IMR-90 (cell line): ENCODE data around the gene EFHD2. TPM values are rescaled to one million over a fixed set of nuclear protein-coding genes. Genes with fewer than 3 reads are reported as not detected.

ENCODE experiments used
- ATAC-seq: fragments of 200-7000 bp; cut with Tn5 transposase; 2 replicates; pipeline ENCODE4 v1.9.1; 2020; ENCODE audit warnings: low read depth, mild to moderate bottlenecking, moderate library complexity
- BruUV-seq: library from RNA; stranded (reverse); fragments of 400-500 nt; replicated peaks from 2 replicates; lab custom pipeline; 2021; lab: Mats Ljungman, UMichigan
- CTCF ChIA-PET: fragments of 300-600 bp; formaldehyde crosslinking; extraction: SDS; loops from one replicate; lab custom pipeline; 2021; ENCODE audit warnings: antibody characterized with exemption; lab: Yijun Ruan, JAX
- POLR2A ChIA-PET: fragments of 300-600 bp; sonication (Branson Sonifier 250); formaldehyde crosslinking; loops from one replicate; lab custom pipeline; 2022; ENCODE audit warnings: antibody characterized with exemption; ENCODE audit not compliant: unreplicated experiment; lab: Charles Lee
- DNase-seq: peaks from one replicate; pipeline ENCODE4 v3.0.0; 2013
- H2AFZ ChIP-seq: replicated peaks from 2 replicates; pipeline ENCODE3; 2013; ENCODE audit warnings: low read length, mild to moderate bottlenecking; ENCODE audit not compliant: poor library complexity
- H2AK5ac ChIP-seq: 2 replicates; pipeline ENCODE4 v1.6.1; 2013; ENCODE audit warnings: low read depth, low read length, inconsistent platforms
- H2AK9ac ChIP-seq: replicated peaks from 2 replicates; pipeline ENCODE3; 2013; ENCODE audit warnings: mild to moderate bottlenecking, low read depth, low read length, moderate library complexity; ENCODE audit not compliant: poor library complexity
- H2BK120ac ChIP-seq: 2 replicates; pipeline ENCODE4 v1.6.1; 2013; ENCODE audit warnings: low read depth, low read length, inconsistent platforms
- H2BK15ac ChIP-seq: 3 replicates; pipeline ENCODE4 v1.6.1; 2013; ENCODE audit warnings: low read depth, low read length, inconsistent platforms
- H2BK20ac ChIP-seq: 2 replicates; pipeline ENCODE4 v1.6.1; 2013; ENCODE audit warnings: low read depth, mild to moderate bottlenecking, inconsistent platforms, low read length, moderate library complexity
- H2BK5ac ChIP-seq: 2 replicates; pipeline ENCODE4 v1.6.1; 2013; ENCODE audit warnings: mild to moderate bottlenecking, low read depth, low read length, inconsistent platforms; ENCODE audit not compliant: poor library complexity, severe bottlenecking
- H3K14ac ChIP-seq: replicated peaks from 2 replicates; pipeline ENCODE4 v1.6.1; 2013; ENCODE audit warnings: low read depth, low read length, inconsistent platforms
- H3K18ac ChIP-seq: 2 replicates; pipeline ENCODE4 v1.6.1; 2013; ENCODE audit warnings: low read depth, low read length, control low read depth
- H3K23ac ChIP-seq: 2 replicates; pipeline ENCODE4 v1.6.1; 2013; ENCODE audit warnings: low read depth, low read length, inconsistent platforms
- H3K27ac ChIP-seq: 2 replicates; pipeline ENCODE4 v1.5.1; 2013; ENCODE audit warnings: mild to moderate bottlenecking, control low read depth, low read length; ENCODE audit not compliant: insufficient read depth
- H3K27me3 ChIP-seq: 2 replicates; pipeline ENCODE4 v1.6.1; 2013; ENCODE audit warnings: low read length; ENCODE audit not compliant: control insufficient read depth, insufficient read depth
- H3K36me3 ChIP-seq: 2 replicates; pipeline ENCODE4 v1.6.1; 2013; ENCODE audit warnings: low read length, mixed read lengths; ENCODE audit not compliant: control insufficient read depth, insufficient read depth
- H3K4ac ChIP-seq: 2 replicates; pipeline ENCODE4 v1.6.1; 2013; ENCODE audit warnings: low read depth, low read length, inconsistent platforms
- H3K4me1 ChIP-seq: 2 replicates; pipeline ENCODE4 v1.6.1; 2013; ENCODE audit warnings: low read length, mixed read lengths; ENCODE audit not compliant: control insufficient read depth, insufficient read depth
- H3K4me2 ChIP-seq: 2 replicates; pipeline ENCODE4 v1.6.1; 2013; ENCODE audit warnings: low read depth, mild to moderate bottlenecking, control low read depth, low read length, moderate library complexity
- H3K4me3 ChIP-seq: 2 replicates; pipeline ENCODE4 v1.5.1; 2013; ENCODE audit warnings: low read depth, mild to moderate bottlenecking, control low read depth, low read length, moderate library complexity; ENCODE audit not compliant: insufficient read depth
- H3K56ac ChIP-seq: 2 replicates; pipeline ENCODE4 v1.6.1; 2013; ENCODE audit warnings: low read length, inconsistent platforms; ENCODE audit not compliant: insufficient read depth; ENCODE audit errors: extremely low read depth
- H3K79me1 ChIP-seq, 2 experiments: 2 replicates each; pipeline ENCODE4 v1.6.1; 2013; ENCODE audit warnings: low read length in 2 of 2, inconsistent platforms in 1 of 2, low read depth in 1 of 2
- H3K9ac ChIP-seq: 2 replicates; pipeline ENCODE4 v1.6.1; 2013; ENCODE audit warnings: low read depth, low read length, control low read depth
- H3K9me1 ChIP-seq: 2 replicates; pipeline ENCODE4 v1.6.1; 2013; ENCODE audit warnings: low read length, inconsistent platforms; ENCODE audit not compliant: insufficient read depth
- H3K9me3 ChIP-seq: 2 replicates; pipeline ENCODE4 v1.6.1; 2013; ENCODE audit warnings: low read length; ENCODE audit not compliant: control insufficient read depth, insufficient read depth
- H4K20me1 ChIP-seq: 2 replicates; pipeline ENCODE4 v1.6.1; 2013; ENCODE audit warnings: low read length, inconsistent platforms; ENCODE audit not compliant: insufficient read depth
- H4K5ac ChIP-seq: 2 replicates; pipeline ENCODE4 v1.6.1; 2013; ENCODE audit warnings: mild to moderate bottlenecking, low read depth, low read length, control low read depth
- H4K8ac ChIP-seq, 2 experiments: 2 replicates each; pipeline ENCODE4 v1.6.1; 2013; ENCODE audit warnings: low read depth in 2 of 2, low read length in 2 of 2, control low read depth in 1 of 2, inconsistent platforms in 1 of 2
- H4K91ac ChIP-seq: 2 replicates; pipeline ENCODE4 v1.6.1; 2013; ENCODE audit warnings: low read depth, low read length, inconsistent platforms; ENCODE audit not compliant: insufficient read depth
- BHLHE40 ChIP-seq: fragments of 150-350 bp; IDR thresholded peaks from 2 replicates; pipeline ENCODE4 v1.6.1; 2016; ENCODE audit warnings: mild to moderate bottlenecking, low read depth, low read length
- CEBPB ChIP-seq: IDR thresholded peaks from 2 replicates; pipeline ENCODE4 v1.6.1; 2012; ENCODE audit warnings: low read depth, low read length, improper control_type of control experiment
- FOS ChIP-seq: fragments of 150-350 bp; IDR thresholded peaks from 2 replicates; pipeline ENCODE4 v1.6.1; 2016; ENCODE audit warnings: low read depth, low read length
- MXI1 ChIP-seq: IDR thresholded peaks from 2 replicates; pipeline ENCODE4 v1.6.1; 2012; ENCODE audit warnings: low read depth, mild to moderate bottlenecking, low read length, moderate library complexity, borderline replicate concordance
- NFE2L2 ChIP-seq: fragments of 150-350 bp; IDR thresholded peaks from 2 replicates; pipeline ENCODE4 v1.6.1; 2016; ENCODE audit warnings: low read depth, mild to moderate bottlenecking, low read length
- RFX5 ChIP-seq: IDR thresholded peaks from 2 replicates; pipeline ENCODE4 v1.8.0; 2012; ENCODE audit warnings: low read depth, mild to moderate bottlenecking, low read length, moderate library complexity
- SMC3 ChIP-seq: fragments of 150-350 bp; IDR thresholded peaks from 2 replicates; pipeline ENCODE4 v1.6.1; 2016; ENCODE audit warnings: low read depth, mild to moderate bottlenecking, antibody characterized with exemption, low read length, moderate library complexity
- USF2 ChIP-seq: fragments of 150-350 bp; IDR thresholded peaks from 2 replicates; pipeline ENCODE4 v1.6.1; 2017; ENCODE audit warnings: mild to moderate bottlenecking, antibody characterized with exemption, low read length, low read depth
- WGBS, 2 experiments: methylation state at CpG; one replicate each; pipeline versions ENCODE4 v1.1.5 to v1.1.7; 2013; ENCODE audit warnings: missing lambda C conversion rate in 2 of 2; ENCODE audit not compliant: insufficient read length in 1 of 2; ENCODE audit errors: extremely low coverage in 2 of 2; 5-methylcytosine and 5-hydroxymethylcytosine counted together
- dilution Hi-C: fragments of 300-500 bp; cut with HindIII; formaldehyde crosslinking; loops from one replicate; pipeline ENCODE4 v1.14.3; 2018; ENCODE audit warnings: low sequenced_read_pairs; ENCODE audit not compliant: unreplicated experiment
- in situ Hi-C: fragments of 300-500 bp; cut with MboI; formaldehyde crosslinking; loops from 3 replicates; pipeline ENCODE4 v1.14.3; 2019; ENCODE audit warnings: low sequenced_read_pairs, inconsistent platforms, mixed read lengths
- intact Hi-C: fragments of 100-400 bp; cut with micrococcal nuclease; formaldehyde crosslinking; loops from 2 replicates; pipeline ENCODE4 v1.10.0; 2022
- polyA plus RNA-seq, 3 experiments: library from polyadenylated mRNA; depleted of rRNA; stranded (reverse); fragments of >200 nt; gene quantifications; 2 replicates each; pipeline ENCODE4 v1.2.3, GENCODE V29; 2012; ENCODE audit warnings: low replicate concordance in 1 of 3
- total RNA-seq: library from RNA; depleted of rRNA; stranded (reverse); fragments of >200 nt; gene quantifications from 2 replicates; pipeline ENCODE4 v1.2.3, GENCODE V29; 2012

Gene EFHD2
- total and polyA plus RNA-seq, 2 of the 4 experiments (the other 2 are of a cell fraction) = 22.6 to 58.9 TPM

GRCh38 chr1:15429701-15430149 is 20.0 kb downstream of the EFHD2 start:
- H3K4me2 ChIP-seq = no peak overlapping the region
- no peak overlapping the region for H3K23ac ChIP-seq
- no peak for ATAC-seq
- H3K36me3 ChIP-seq = peaks cover 7% of the 10 kb centered on the region
- no peak overlapping the region for H3K56ac ChIP-seq
- POLR2A ChIA-PET = no interaction called here
- peak overlapping the region; percentile 60 for H2AK9ac ChIP-seq
- H3K27me3 ChIP-seq = no peaks in the 10 kb centered on the region
- H3K4me3 ChIP-seq = no peak overlapping the region
- H3K79me1 ChIP-seq = peaks cover 2 to 20% of the 10 kb centered on the region in 2 experiments; a peak in 1 of 4 replicates
- intact Hi-C loops (loop anchor here (2.0 kb wide), 2 partner anchors 157 to 277 kb away; partner anchors contain the start of gene TMEM51), in situ Hi-C loops (loop anchor here (5.0 to 10.0 kb wide), 2 partner anchors 102 to 275 kb away; partner anchors contain the start of gene TMEM51), dilution Hi-C loops (no loop called here)
- no peak overlapping the region for H4K91ac ChIP-seq
- H3K9me3 ChIP-seq = no peaks in the 10 kb centered on the region
- no TSS peak for BruUV-seq
- no peak overlapping the region for H2BK20ac ChIP-seq
- CTCF ChIA-PET = no interaction called here
- peaks cover 7% of the 10 kb centered on the region for H4K20me1 ChIP-seq
- H3K4me1 ChIP-seq = peaks cover 28% of the 10 kb centered on the region
- no peak overlapping the region for H4K5ac ChIP-seq
- peaks cover 14% of the 10 kb centered on the region for H3K9me1 ChIP-seq
- H3K4ac ChIP-seq = peak overlapping the region; percentile 32; the same call in 1 of the 2 replicates
- 40% methylated on average over 2 of the region's 19 CpGs; no CpG with 5 or more reads in 1 of the 2 experiments for WGBS, 2 experiments
- peak; percentile 87 for DNase-seq
- H3K27ac ChIP-seq = no peak overlapping the region
- peak overlapping the region; percentile 0 for H2AK5ac ChIP-seq
- no peak overlapping the region for H2BK15ac ChIP-seq
- no peak overlapping the region for H4K8ac ChIP-seq
- peak overlapping the region; percentile 29 for H2BK5ac ChIP-seq
- TF ChIP-seq BHLHE40 (peak; percentile 71), SMC3 (no peak), FOS (peak; percentile 43), NFE2L2 (0 out of 2 replicates have a peak, but pooled peaks have one; percentile 24), CEBPB (peak; percentile 97), MXI1 (0 out of 2 replicates have a peak, but pooled peaks have one; percentile 23), USF2 (peak; percentile 32; the same call in 1 of the 2 replicates), RFX5 (no peak)
- H3K9ac ChIP-seq = no peak overlapping the region
- peak overlapping the region; percentile 23 for H2AFZ ChIP-seq
- no peak overlapping the region for H3K18ac ChIP-seq
- H3K14ac ChIP-seq = no peak overlapping the region
- H2BK120ac ChIP-seq = no peak overlapping the region
